Kidney (tissue), 14 donors: Measurements from ENCODE around the gene SCN2B. TPM values are rescaled to one million over a fixed set of nuclear protein-coding genes. Genes with fewer than 3 reads are reported as not detected.

Source experiments
- DNase-seq, 5 donors: peaks; one replicate each; pipeline ENCODE4 v3.0.0-alpha.2; 2013 to 2020
- FAIRE-seq: peaks from 2 replicates; lab custom pipeline; 2012; peaks lifted over from hg19 to GRCh38; lab: Jason Lieb, UNC
- H3K27ac ChIP-seq, 2 donors: one replicate each; pipeline ENCODE4 v1.7.0; 2013; ENCODE audit warnings: low read depth in 2 of 2, low read length in 2 of 2, inconsistent platforms in 1 of 2
- H3K27me3 ChIP-seq: one replicate; pipeline ENCODE4 v1.7.1; 2013; ENCODE audit warnings: low read length, inconsistent platforms; ENCODE audit not compliant: control insufficient read depth, insufficient read depth
- H3K36me3 ChIP-seq, 3 donors: one replicate each; pipeline versions ENCODE4 v1.7.0 to v1.7.1; 2013; ENCODE audit warnings: low read length in 3 of 3, control low read depth in 1 of 3, inconsistent platforms in 1 of 3; ENCODE audit not compliant: insufficient read depth in 3 of 3, control insufficient read depth in 2 of 3
- H3K4me1 ChIP-seq, 3 donors: one replicate each; pipeline versions ENCODE4 v1.7.0 to v1.7.1; 2013; ENCODE audit warnings: low read length in 3 of 3, inconsistent platforms in 1 of 3, low read depth in 1 of 3; ENCODE audit not compliant: control insufficient read depth in 2 of 3, insufficient read depth in 2 of 3
- H3K4me3 ChIP-seq, 3 donors: one replicate each; pipeline versions ENCODE4 v1.7.0 to v1.8.1; 2013; ENCODE audit warnings: low read length in 3 of 3, control low read depth in 1 of 3, inconsistent platforms in 1 of 3
- H3K9ac ChIP-seq, 3 donors: one replicate each; pipeline versions ENCODE4 v1.7.0 to v1.7.1; 2013; ENCODE audit warnings: low read length in 3 of 3, control low read depth in 1 of 3, inconsistent platforms in 1 of 3
- H3K9me3 ChIP-seq, 3 donors: one replicate each; pipeline versions ENCODE4 v1.7.0 to v1.7.1; 2013; ENCODE audit warnings: low read length in 3 of 3, control low read depth in 1 of 3, inconsistent platforms in 1 of 3; ENCODE audit not compliant: control insufficient read depth in 2 of 3, insufficient read depth in 1 of 3
- intact Hi-C: fragments of 100-400 bp; cut with DNase I; formaldehyde crosslinking; loops from one replicate; pipeline ENCODE4 v1.11.1; 2022
- polyA plus RNA-seq: library from polyadenylated mRNA; stranded (reverse); fragments of 350-450 nt; fragmentation: Illumina TruSeq; extraction: RNeasy Lipid Tissue Mini Kit (QIAGEN cat#74804); gene quantifications from one replicate; pipeline ENCODE4 v1.2.3, GENCODE V29; 2014; ENCODE audit warnings: low read depth, low replicate concordance; ENCODE audit not compliant: insufficient read depth
- total RNA-seq: library from RNA; stranded (reverse); fragmentation: NEBNext Ultra II Directional; extraction: Animal tissue kit (Norgen Biotek cat#: 25700); gene quantifications from one replicate; pipeline ENCODE4 v1.2.1, GENCODE V29; 2021
- TF ChIP-seq, protein P1 (sequence below): IDR thresholded peaks from 3 replicates; pipeline ENCODE4 v1.5.1; 2012; ENCODE audit warnings: mild to moderate bottlenecking, moderate library complexity, borderline replicate concordance; ENCODE audit not compliant: insufficient read depth; ENCODE audit errors: extremely low read depth
- donor health status: control.
- donor health status: control.
- donor health status: control.
- donor health status: control.
- donor health status: control.
- donor health status: DM: yes; HTN: yes; CAD: no.
- donor health status: Normal renal cell carcinoma (clear cell type).

The SCN2B gene
- total and polyA plus RNA-seq, 2 donors from 2014 or later = 0.25 to 0.54 TPM

DNA sequence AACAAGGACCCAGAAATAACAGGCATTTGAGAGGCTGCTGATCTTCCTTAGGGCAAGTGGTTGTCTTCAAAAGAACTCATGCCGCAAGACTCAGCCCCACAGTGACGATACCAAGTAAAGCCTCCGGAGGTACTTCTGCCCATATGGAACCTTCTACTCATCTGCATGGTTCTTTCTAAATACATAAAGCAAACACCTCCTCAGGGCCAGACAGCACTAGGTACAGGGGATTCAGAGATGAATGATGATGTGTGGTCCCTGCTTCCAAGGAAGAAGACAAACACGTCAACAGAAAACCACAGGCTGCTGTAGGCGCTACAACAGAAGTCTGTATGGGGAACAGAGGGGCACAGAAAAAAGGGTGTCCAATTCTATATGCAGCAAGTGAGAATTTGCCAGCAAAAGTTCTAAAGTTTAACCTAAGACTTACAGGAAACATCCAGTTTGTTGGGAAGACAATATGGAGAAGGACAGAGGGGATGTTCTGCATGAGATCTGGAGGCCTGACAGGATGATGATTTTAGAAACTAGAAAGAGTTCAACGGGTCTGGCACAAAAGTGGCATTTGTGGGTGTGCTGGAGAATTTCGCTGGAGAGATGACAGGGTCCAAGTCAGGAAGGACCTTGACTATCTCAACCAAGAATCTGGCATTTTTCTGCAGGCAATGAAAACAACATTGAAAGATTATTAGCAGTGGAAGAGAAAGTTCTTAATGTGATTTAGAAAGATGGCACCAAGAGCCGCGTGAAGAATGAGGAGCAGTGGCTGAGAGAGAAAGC, 24.7 kb upstream of the SCN2B start:
- Histone ChIP-seq H3K9ac (no peak overlapping the region), H3K27me3 (peaks cover 2% of the 10 kb centered on the region), H3K4me3 (no peak overlapping the region), H3K27ac (no peak overlapping the region), H3K9me3 (no peaks in the 10 kb centered on the region), H3K36me3 (no peaks in the 10 kb centered on the region), H3K4me1 (peaks cover 0 to 13% (median 1%) of the 10 kb centered on the region in 3 donors)
- intact Hi-C loops = no loop called here
- FAIRE-seq = no peak
- DNase-seq = no peak
- TF ChIP-seq, protein P1, sequence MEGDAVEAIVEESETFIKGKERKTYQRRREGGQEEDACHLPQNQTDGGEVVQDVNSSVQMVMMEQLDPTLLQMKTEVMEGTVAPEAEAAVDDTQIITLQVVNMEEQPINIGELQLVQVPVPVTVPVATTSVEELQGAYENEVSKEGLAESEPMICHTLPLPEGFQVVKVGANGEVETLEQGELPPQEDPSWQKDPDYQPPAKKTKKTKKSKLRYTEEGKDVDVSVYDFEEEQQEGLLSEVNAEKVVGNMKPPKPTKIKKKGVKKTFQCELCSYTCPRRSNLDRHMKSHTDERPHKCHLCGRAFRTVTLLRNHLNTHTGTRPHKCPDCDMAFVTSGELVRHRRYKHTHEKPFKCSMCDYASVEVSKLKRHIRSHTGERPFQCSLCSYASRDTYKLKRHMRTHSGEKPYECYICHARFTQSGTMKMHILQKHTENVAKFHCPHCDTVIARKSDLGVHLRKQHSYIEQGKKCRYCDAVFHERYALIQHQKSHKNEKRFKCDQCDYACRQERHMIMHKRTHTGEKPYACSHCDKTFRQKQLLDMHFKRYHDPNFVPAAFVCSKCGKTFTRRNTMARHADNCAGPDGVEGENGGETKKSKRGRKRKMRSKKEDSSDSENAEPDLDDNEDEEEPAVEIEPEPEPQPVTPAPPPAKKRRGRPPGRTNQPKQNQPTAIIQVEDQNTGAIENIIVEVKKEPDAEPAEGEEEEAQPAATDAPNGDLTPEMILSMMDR = no peak

DNA sequence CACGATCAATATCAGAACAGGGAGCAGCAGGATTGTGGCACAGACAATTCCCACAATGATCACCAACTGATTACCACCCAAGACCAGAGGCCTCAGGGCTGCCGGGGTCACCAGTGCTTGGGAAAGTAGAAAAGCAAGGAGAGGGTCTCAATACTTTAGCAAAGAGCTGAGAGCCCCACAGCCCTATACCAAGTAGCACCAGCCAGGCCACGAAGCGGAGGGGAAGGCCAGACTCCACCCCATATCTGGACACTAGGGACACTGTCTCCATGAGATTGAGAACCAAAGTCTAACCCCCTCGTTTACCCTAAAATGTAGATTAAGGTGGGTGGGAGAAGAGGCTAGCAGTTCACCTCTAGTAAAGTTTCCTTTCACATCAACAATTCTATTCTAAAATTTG, 24.1 kb upstream of the SCN2B start:
- Histone ChIP-seq H3K4me1 (peaks cover 0 to 15% (median 0%) of the 10 kb centered on the region in 3 donors), H3K27me3 (peaks cover under 1% of the 10 kb centered on the region), H3K4me3 (no peak overlapping the region), H3K9me3 (no peaks in the 10 kb centered on the region), H3K36me3 (no peaks in the 10 kb centered on the region), H3K9ac (no peak overlapping the region), H3K27ac (no peak overlapping the region)
- DNase-seq = no peak
- intact Hi-C loops = no loop called here
- no peak for FAIRE-seq
- TF ChIP-seq, protein P1 = no peak

DNA sequence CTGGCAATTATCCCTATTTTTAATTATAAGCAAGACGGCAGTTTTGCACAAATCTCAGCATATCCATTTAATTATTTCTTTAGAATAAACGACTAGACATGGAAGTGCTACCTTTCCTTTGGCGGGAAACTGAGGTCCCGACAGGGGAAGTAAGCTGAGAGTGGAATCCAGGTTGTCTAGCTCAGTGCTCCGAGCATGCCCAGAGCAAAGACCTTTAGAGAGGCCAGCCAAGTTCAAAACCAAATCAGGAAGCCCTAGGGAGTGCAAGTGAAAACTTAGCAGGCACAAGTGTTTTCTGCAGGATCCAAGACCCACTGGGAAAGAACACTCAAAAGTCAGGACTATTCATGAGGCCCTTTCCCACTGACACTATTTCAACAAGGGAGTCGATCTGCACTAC, 22.7 kb upstream of the SCN2B start:
- TF ChIP-seq, protein P1 = no peak
- Histone ChIP-seq H3K36me3 (no peaks in the 10 kb centered on the region), H3K27ac (no peak overlapping the region), H3K4me1 (peaks cover 0 to 22% (median 0%) of the 10 kb centered on the region in 3 donors), H3K4me3 (no peak overlapping the region), H3K9me3 (no peaks in the 10 kb centered on the region), H3K27me3 (no peaks in the 10 kb centered on the region), H3K9ac (no peak overlapping the region)
- DNase-seq = no peak
- intact Hi-C loops = no loop called here
- no peak for FAIRE-seq

DNA sequence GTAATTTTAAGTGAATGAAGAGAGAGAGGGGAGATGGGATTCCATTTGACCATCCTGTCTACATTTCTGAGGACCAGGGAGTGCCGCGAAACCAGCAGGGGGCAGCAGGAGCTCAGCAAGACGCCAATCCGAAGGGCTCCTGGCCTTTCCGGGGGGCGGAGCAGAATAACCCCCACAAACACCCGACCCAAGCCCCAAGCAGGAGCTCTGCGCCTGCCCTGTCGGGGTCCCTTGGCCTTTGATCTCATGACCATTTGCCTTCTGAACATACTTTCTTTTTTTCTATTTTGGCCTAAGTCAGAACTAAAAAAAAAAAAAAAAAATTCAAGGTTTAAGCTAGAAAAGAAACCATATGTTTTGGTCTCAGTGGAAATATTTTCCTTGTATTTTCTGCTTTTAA, 21.9 kb upstream of the SCN2B start:
- FAIRE-seq (no peak), DNase-seq (peak; percentile 69 to 87 (median 78))
- H3K9ac ChIP-seq = no peak overlapping the region
- H3K9me3 ChIP-seq = no peaks in the 10 kb centered on the region
- peaks cover 0 to 21% (median 0%) of the 10 kb centered on the region in 3 donors for H3K4me1 ChIP-seq
- no peaks in the 10 kb centered on the region for H3K27me3 ChIP-seq
- TF ChIP-seq, protein P1 = peak; percentile 92
- no peaks in the 10 kb centered on the region for H3K36me3 ChIP-seq
- H3K27ac ChIP-seq = no peak overlapping the region
- intact Hi-C loops = no loop called here
- peak overlapping the region in 1 of 3 donors; percentile 29 for H3K4me3 ChIP-seq
